PFSK-1 (cell line): ENCODE measurements around the gene NDRG2.

ENCODE experiments used
- FOXP2 ChIP-seq: optimal IDR thresholded peaks from 2 replicates; pipeline ENCODE3; 2011; ENCODE audit warnings: borderline replicate concordance, control low read depth, inconsistent platforms; ENCODE audit not compliant: insufficient read depth; ENCODE audit errors: extremely low read length, extremely low read depth
- POLR2AphosphoS5 ChIP-seq: IDR thresholded peaks from 2 replicates; pipeline ENCODE4 v1.6.1; 2012; ENCODE audit warnings: low read depth, mild to moderate bottlenecking, control low read depth, low read length, moderate library complexity
- SIN3A ChIP-seq: IDR thresholded peaks from 2 replicates; pipeline ENCODE4 v1.6.1; 2012; ENCODE audit warnings: mild to moderate bottlenecking, low read length, moderate library complexity, borderline replicate concordance; ENCODE audit not compliant: insufficient read depth
- TAF1 ChIP-seq: IDR thresholded peaks from 2 replicates; pipeline ENCODE4 v1.6.1; 2012; ENCODE audit warnings: low read length, control low read depth, borderline replicate concordance; ENCODE audit not compliant: insufficient read depth
- TF ChIP-seq, protein P1 (sequence below), 2 experiments: IDR thresholded peaks; 2 replicates each; pipeline versions ENCODE4 v1.6.1 to v1.8.0; 2011 to 2012; ENCODE audit warnings: low read depth in 2 of 2, low read length in 2 of 2, control low read depth in 1 of 2, inconsistent platforms in 1 of 2, mild to moderate bottlenecking in 1 of 2, moderate library complexity in 1 of 2; ENCODE audit not compliant: insufficient read depth in 1 of 2

The NDRG2 gene

DNA sequence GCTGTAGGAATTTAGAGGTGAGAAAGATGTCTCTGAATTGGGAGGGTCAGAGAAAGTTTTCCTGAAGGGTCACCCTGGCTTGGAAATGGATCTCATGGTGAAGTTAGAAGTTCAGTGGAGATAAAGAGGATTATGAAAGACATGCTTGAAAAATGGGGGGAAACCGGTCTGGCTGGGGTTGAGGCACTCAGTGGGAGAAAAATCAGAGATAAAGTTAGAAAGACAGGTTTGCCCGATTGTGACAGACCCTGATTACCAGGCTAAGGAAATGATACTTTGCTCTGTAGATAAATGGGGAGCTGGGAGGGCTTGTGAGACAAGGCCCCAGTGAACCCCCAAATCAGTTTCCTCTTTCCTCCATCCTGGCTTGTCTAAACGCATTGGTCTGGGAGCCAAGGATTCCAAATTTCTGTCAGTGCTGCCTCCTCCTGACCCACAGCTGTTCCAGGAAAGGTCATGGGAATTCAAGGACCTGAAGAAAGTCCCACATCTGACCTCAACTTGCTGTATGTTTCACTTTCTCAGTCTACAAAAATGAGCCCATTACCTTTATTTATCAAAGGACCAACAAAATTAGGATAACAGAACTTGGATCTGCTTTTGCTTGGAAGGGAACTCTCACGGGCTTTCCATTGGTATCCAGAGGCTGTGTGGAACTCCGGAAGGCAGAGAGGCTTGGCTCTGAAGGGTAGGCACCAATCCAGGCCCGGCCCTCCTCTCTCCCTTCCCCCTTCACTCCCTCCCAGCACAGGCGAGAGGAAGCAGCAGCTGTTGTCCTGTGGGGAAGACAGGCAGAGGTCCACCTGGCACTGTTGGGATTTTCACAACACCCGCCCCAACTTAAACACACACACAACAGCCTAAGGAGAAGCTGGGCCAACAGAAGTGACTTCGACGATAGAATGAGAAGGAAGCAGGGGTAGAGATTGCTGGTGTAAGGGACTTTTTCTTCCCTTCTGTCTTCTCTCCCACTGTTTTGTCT is 13.9 kb upstream of the NDRG2 start:
- TF ChIP-seq, protein P1, sequence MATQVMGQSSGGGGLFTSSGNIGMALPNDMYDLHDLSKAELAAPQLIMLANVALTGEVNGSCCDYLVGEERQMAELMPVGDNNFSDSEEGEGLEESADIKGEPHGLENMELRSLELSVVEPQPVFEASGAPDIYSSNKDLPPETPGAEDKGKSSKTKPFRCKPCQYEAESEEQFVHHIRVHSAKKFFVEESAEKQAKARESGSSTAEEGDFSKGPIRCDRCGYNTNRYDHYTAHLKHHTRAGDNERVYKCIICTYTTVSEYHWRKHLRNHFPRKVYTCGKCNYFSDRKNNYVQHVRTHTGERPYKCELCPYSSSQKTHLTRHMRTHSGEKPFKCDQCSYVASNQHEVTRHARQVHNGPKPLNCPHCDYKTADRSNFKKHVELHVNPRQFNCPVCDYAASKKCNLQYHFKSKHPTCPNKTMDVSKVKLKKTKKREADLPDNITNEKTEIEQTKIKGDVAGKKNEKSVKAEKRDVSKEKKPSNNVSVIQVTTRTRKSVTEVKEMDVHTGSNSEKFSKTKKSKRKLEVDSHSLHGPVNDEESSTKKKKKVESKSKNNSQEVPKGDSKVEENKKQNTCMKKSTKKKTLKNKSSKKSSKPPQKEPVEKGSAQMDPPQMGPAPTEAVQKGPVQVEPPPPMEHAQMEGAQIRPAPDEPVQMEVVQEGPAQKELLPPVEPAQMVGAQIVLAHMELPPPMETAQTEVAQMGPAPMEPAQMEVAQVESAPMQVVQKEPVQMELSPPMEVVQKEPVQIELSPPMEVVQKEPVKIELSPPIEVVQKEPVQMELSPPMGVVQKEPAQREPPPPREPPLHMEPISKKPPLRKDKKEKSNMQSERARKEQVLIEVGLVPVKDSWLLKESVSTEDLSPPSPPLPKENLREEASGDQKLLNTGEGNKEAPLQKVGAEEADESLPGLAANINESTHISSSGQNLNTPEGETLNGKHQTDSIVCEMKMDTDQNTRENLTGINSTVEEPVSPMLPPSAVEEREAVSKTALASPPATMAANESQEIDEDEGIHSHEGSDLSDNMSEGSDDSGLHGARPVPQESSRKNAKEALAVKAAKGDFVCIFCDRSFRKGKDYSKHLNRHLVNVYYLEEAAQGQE (IDR thresholded peaks at IDR 0.05; ENCODE audit: insufficient read depth in 1 of 2, low read depth in 2 of 2, low read length in 2 of 2) = no peak
- TF ChIP-seq SIN3A (no peak), FOXP2 (no peak), TAF1 (no peak), POLR2AphosphoS5 (no peak)

- no peak for TF ChIP-seq POLR2AphosphoS5
- no peak for TF ChIP-seq SIN3A
- TF ChIP-seq, protein P1 (IDR thresholded peaks at IDR 0.05; ENCODE audit: insufficient read depth in 1 of 2, low read depth in 2 of 2, low read length in 2 of 2) = no peak
- no peak for TF ChIP-seq FOXP2
- no peak for TF ChIP-seq TAF1
These were observed 12.3 kb upstream of the NDRG2 start for GRCh38 chr14:21037156-21037555.

GRCh38 chr14:21036751-21037150 is 11.9 kb upstream of the NDRG2 start:
- TF ChIP-seq SIN3A (no peak), FOXP2 (no peak), TAF1 (no peak), POLR2AphosphoS5 (no peak)
- TF ChIP-seq, protein P1 (IDR thresholded peaks at IDR 0.05; ENCODE audit: insufficient read depth in 1 of 2, low read depth in 2 of 2, low read length in 2 of 2) = no peak

GRCh38 chr14:21034707-21035106 is 9.8 kb upstream of the NDRG2 start, which contains the start of gene RNASE13:
RNASE13 (minus strand) TSS chr14:21034807; CDS start chr14:21034288, 519 bp downstream.
- TF ChIP-seq, protein P1 (IDR thresholded peaks at IDR 0.05; ENCODE audit: insufficient read depth in 1 of 2, low read depth in 2 of 2, low read length in 2 of 2) = no peak
- TF ChIP-seq FOXP2 (no peak), TAF1 (no peak), POLR2AphosphoS5 (no peak), SIN3A (no peak)
